NCI-H2196 (cell line): ENCODE results near the gene VPS11.
A peak's percentile ranks its signal among the peaks of the same experiment; 100 is the strongest.
"Not testable (repeated sequence)": the region's sequence is repeated elsewhere in the genome, so short reads cannot be mapped to it uniquely, and the experiment has no call there.

Source experiments
- DNase-seq: peaks from one replicate; lab custom pipeline; 2025; ENCODE audit not compliant: unreplicated experiment; lab: John Stamatoyannopoulos, UW

VPS11 gene

GRCh38 chr11:119067371-119068222 is at the start of gene VPS11:
VPS11 (plus strand) TSS chr11:119067818; CDS start chr11:119067824, 6 bp downstream.
- peak; percentile 95 for DNase-seq

- peak; percentile 96 for DNase-seq
These were observed 49.3 kb upstream of the VPS11 start, which contains the start of the genes RPS25 and TRAPPC4 for GRCh38 chr11:119018074-119018938. RPS25 (minus strand) TSS chr11:119018343; CDS start chr11:119018284, 59 bp downstream. TRAPPC4 (plus strand) TSS chr11:119018766; CDS start chr11:119018796, 30 bp downstream.

DNA sequence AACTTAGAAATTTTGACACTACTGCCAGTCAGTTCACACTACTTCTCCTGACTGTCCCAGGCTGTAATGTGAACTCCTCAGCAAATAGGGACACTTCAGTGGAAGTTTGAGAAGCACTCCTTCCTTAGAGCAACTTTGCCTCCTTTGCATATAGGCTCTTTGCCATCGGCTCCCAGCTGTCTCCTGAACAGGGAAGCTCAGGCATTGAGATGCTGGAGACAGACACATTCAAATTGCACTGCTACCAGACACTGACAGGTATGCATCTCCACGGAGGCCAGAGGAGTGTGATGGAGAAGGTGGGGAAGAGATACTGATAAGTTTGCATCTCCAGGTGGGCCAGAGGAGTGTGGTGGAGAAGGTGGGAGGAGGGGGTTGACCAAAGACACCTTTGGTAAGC is 47.6 kb upstream of the VPS11 start:
- DNase-seq = no peak

- DNase-seq = no peak
These were observed 46.0 kb upstream of the VPS11 start for GRCh38 chr11:119021631-119022030.

DNA sequence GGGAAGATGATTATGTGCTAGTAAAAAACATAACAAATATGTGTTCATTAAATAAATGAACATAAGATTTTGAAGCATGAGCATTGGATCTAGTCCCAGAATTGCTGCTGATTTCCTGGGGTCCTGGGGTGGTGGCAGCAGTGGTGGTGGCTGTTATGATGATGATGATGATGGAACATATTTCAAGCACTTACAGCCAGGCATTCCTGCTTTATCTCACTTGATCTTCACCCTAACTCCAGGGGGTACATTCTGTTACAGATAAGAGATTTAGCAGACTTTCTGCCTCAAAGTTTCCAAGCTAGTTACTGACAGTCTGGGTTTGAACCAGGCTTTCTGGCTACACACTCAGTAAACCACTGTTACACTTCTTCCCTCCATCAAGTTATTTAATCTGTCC is 43.9 kb upstream of the VPS11 start:
- DNase-seq = no peak

- DNase-seq = no peak
These were observed 43.1 kb upstream of the VPS11 start for GRCh38 chr11:119024430-119025098.

DNA sequence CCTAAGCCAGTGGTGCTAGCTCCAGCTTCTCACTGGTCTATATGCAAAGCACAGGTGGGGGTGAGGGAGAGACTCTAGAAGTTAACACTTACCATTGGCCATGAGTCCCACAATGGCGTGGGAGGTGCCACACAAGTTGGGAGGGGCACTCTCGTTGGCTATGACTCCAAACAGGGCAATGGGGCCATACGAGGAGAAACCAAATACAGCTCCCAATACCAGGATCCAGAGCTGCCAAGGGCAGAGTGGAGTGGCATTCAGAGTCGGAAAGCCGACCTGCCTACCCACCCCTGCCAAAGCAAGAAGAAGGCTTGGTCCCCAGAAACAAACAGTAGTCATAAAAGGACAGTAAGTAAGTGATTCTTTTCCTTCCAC is 42.5 kb upstream of the VPS11 start:
- DNase-seq = no peak

- no peak for DNase-seq
These were observed 42.1 kb upstream of the VPS11 start for GRCh38 chr11:119025541-119025940.

DNA sequence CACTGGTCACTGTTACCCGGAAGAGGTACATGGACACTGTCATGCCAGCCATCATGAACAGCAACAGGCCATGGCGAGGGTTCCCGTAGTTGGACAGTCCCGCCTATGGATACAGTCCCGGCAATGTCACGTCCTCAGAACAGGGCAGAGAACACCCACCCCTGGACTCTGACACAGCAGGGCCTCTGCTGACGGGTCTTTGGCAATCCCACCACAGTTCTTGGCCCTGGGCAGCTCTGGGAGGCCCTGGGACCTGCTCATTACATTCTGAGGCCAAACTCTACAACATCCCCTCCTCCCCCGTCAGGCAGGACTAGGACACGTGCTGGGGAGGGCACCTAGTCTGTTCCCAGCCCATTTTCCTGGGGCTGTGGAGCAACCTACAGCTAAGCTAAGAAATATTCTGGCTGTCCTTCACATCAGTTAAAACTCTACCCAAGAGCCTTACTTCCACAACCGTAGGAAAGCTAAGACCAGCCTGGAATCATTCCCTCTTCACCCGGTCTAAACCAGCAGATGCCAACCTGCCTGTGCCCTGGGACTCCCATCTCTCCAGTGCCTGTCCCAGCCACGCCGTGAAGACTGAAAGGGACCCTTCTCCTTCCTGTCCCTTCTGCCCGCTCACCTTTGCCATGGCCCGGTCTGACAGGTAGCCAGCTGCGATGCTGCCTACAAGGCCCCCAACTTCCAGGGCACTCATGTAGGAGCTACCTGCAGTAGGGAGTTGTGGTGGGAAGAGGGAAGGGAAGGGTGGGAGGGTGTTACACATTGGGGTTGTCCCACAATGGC is 41.4 kb upstream of the VPS11 start:
- DNase-seq = no peak

DNA sequence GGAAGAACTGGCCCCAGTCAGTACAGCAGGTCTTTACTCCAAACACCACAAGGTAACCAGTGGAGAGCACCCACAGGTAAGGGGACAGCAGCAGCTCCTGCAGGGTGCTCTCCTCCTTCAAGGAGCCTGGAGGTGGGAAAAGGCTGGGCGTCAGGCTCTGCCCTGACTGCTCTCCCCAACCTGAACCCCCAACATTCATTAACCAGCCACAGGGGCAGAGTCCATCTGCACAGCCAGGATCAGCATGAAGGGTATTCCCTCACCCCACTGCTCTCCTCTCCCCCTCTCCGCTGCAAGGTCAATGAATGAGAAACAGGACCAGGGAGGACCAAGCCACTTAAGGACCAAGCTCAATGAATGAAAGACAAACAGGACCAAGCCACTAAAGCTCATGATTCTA is 40.6 kb upstream of the VPS11 start:
- DNase-seq = no peak

DNA sequence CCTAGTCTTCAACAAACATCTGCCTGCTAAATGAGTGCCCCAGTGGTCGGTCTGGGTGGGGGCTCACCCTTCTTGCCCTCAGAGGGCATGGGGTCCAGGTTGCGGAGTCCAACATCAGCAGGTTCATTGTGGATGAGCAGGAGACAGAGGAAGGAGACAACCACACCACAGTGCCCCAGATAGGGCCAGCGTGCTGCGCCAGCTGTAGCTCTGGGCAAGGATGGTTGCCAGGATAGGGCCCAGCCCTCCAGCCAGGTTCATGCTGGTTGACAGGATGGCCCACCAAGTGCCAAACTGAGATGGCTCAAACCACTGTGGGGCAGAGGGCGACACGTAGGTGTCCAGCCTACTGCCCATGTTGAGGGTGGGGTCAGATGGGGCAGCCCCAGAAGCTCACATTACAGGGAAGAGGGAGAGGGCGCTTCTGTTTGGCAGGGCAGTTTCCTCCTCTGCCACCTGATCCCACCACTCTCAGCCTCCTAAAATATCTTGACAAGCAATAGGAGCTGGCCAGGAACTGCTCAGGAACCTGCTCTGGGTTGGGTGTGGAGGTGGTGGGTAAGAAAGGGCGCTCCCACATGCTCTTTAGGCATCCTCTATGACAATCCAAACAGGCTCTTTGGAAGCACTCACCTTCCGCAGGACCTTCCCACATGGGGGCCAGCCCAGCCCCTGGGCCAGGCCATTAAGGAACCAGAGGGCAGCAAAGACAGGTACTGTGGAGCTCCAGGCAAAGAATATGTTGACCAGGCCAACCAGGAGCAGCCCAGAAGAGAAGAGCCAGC is 39.9 kb upstream of the VPS11 start:
- no peak for DNase-seq

- no peak for DNase-seq
These were observed 39.1 kb upstream of the VPS11 start for GRCh38 chr11:119028346-119029068.

- no peak for DNase-seq
These were observed 38.6 kb upstream of the VPS11 start for GRCh38 chr11:119029069-119029339.

DNA sequence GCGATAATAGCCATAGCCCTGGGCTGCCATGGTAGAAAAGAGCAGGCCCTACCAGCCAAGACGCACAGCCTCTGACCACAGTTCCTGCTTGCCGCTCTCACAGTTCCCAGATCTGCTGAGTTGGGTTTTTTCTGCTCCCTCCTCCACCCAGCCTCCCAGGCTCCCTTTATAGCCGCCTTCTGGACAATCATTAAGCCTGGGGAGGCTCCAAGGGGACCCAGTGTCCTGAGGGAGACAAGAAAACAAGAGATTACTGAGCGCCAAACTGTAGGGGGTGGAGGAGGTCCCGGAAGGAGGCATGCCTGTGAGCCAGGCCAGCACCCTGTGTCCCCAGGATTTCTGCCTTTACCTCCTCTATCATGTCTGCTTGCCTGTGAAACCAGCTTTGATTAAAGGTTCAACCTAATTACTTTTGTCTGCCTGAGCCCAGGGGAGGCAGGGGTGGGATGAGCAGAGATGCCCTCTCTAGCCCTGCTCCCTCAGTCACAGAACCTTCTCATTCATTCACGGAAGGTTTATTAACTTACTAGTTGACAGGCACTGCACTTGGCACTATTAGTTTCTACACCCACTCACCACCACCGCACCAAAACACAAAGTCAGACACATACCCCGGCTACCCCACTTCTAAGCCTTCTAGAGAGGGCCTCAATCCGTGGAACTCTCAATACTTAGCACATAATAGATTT is 38.1 kb upstream of the VPS11 start:
- DNase-seq = no peak

DNA sequence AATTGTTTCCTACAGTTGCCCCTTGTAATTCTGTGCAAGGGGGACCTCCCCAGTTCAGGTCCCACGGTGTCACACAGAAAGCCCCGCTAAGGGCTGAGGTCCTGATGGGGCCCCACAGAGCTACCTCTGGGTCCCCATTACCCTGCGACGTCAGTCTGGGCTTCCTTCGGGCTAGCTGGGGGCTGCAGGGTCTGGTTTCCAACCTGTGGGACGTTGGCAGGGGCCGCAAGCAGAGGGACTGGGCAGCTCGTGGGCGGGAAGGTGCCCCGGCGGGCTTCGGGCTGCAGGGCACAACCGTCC is 37.6 kb upstream of the VPS11 start:
- DNase-seq = no peak

DNA sequence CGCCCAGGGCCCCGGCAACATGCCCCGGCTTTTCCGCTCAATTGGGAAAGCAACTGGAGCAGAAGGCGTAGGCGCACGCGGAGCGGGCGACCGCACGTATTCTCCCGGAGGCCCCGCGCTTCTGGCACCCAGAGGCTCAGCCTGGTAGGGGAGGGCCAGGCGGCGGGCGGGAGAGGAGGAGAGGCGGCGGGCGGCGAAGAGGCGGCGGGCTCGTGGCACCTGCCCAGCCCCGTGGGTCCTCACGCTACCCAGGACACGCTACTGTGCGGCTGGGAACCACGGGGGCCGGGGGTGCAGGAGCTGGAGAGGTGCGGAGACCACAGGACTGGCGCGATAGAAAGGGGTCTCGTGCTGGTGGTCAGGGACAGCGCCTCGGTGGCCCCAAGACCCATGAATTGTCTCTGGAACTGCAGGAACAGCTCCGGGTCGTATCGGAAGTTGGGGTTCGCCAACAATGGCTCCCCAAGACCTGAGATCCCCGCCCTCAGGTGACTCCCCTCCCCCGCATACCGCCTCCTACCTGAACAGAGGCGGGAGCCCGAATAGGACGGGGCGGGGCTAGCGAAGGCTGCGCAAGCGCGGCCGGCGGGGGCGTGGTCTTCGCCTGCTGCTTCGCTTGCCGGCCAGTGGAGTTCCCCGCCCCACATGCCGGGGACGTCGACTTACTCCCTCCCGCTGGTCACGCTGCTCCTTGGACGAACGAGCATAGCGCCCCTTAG is 37.1 kb upstream of the VPS11 start, which contains the start of gene SLC37A4:
SLC37A4 (minus strand) TSS at position 549 of the 719 bp plus-strand sequence.
- peak; percentile 98 for DNase-seq

DNA sequence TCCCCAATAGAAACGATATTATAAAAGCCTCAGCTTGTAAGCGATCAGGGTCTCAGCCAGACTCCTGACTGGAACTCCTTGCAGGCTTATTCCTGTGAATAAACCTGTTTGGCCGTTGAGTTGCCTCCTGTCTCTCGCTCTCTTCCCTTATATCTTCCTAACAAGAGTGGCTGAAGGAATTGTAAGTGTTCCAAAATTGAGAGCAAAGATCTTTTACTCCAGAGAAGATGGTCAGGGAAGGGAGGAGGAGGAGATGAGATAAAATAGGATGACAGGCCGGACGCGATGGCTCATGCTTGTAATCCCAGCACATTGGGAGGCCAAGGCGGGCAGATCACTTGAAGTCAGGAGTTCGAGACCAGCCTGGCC is 35.7 kb upstream of the VPS11 start:
- DNase-seq = no peak

DNA sequence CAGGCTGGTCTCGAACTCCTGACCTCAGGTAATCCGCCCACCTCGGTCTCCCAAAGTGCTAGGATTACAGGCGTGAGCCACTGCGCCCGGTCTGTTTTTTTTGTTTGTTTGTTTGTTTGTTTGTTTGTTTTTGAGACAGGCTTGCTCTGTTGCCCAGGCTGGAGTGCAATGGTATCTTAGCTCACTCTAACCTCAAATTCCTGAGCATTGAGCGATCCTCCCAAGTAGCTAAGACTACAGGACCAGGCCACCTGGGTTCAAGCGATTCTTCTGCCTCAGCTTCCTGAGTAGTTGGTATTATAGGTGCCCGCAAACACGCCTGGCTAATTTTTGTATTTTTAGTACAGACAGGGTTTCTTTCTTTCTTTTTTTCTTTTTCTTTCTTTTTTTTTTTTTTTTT is 34.2 kb upstream of the VPS11 start:
- DNase-seq = not testable (repeated sequence)
